Mucosa of gallbladder (tissue), 1 donor: ENCODE measurements around the gene SLC25A43. TPM values are rescaled to one million over a fixed set of nuclear protein-coding genes. Genes with fewer than 3 reads are reported as not detected.
A peak's percentile ranks its signal among the peaks of the same experiment; 100 is the strongest.
"Not testable (repeated sequence)": the region's sequence is repeated elsewhere in the genome, so short reads cannot be mapped to it uniquely, and the experiment has no call there.

Experiments used
- DNase-seq: peaks from one replicate; pipeline ENCODE4 v3.0.0-alpha.2; 2020; ENCODE audit warnings: low spot score
- total RNA-seq: library from RNA; stranded (reverse); gene quantifications from one replicate; pipeline ENCODE4 v1.2.1, GENCODE V29; 2021
- donor health status: DM: no; HTN: no; CAD: no.

The SLC25A43 gene
- total RNA-seq, 1 donor from 2014 or later, result 4.3 TPM

GRCh38 chrX:119407681-119408080 lies 8.5 kb downstream of the SLC25A43 start:
- DNase-seq, result no peak

- peak; percentile 15 for DNase-seq
Observed at GRCh38 chrX:119410027-119410819, 11.1 kb downstream of the SLC25A43 start.

- no peak for DNase-seq
Observed at GRCh38 chrX:119410854-119411253, 11.7 kb downstream of the SLC25A43 start.

- no peak for DNase-seq
Observed at GRCh38 chrX:119411959-119412358, 12.8 kb downstream of the SLC25A43 start.

GRCh38 chrX:119417376-119417775 lies 18.2 kb downstream of the SLC25A43 start:
- DNase-seq, result no peak

GRCh38 chrX:119417842-119418241 lies 18.7 kb downstream of the SLC25A43 start:
- DNase-seq, result no peak

GRCh38 chrX:119419146-119419545 lies 20.0 kb downstream of the SLC25A43 start:
- peak; percentile 28 for DNase-seq

- DNase-seq, result no peak
Observed at GRCh38 chrX:119419898-119420297, 20.8 kb downstream of the SLC25A43 start.

- no peak for DNase-seq
Observed at GRCh38 chrX:119421016-119421705, 22.0 kb downstream of the SLC25A43 start.

- DNase-seq, result no peak
Observed at GRCh38 chrX:119423631-119424030, 24.5 kb downstream of the SLC25A43 start.

- no peak for DNase-seq
Observed at GRCh38 chrX:119424999-119425398, 25.9 kb downstream of the SLC25A43 start.

GRCh38 chrX:119427024-119427794 lies 28.1 kb downstream of the SLC25A43 start:
- no peak for DNase-seq

- no peak for DNase-seq
Observed at GRCh38 chrX:119427795-119428185, 28.7 kb downstream of the SLC25A43 start.

- no peak for DNase-seq
Observed at GRCh38 chrX:119429471-119429870, 30.3 kb downstream of the SLC25A43 start.

- DNase-seq, result not testable (repeated sequence)
Observed at GRCh38 chrX:119441295-119441694, 42.2 kb downstream of the SLC25A43 start.

- no peak for DNase-seq
Observed at GRCh38 chrX:119442286-119442685, 43.1 kb downstream of the SLC25A43 start.

- no peak for DNase-seq
Observed at GRCh38 chrX:119453202-119453601, 54.1 kb downstream of the SLC25A43 start.

GRCh38 chrX:119455264-119455663 lies 56.1 kb downstream of the SLC25A43 start:
- no peak for DNase-seq

- DNase-seq, result no peak
Observed at GRCh38 chrX:119459181-119459580, 60.0 kb downstream of the SLC25A43 start.

- DNase-seq, result no peak
Observed at GRCh38 chrX:119465555-119465954, 66.4 kb downstream of the SLC25A43 start.

GRCh38 chrX:119466970-119467369 lies 67.8 kb downstream of the SLC25A43 start:
- DNase-seq, result no peak

GRCh38 chrX:119467433-119467832 lies 68.3 kb downstream of the SLC25A43 start:
- DNase-seq, result no peak
